HFF-Myc (cell line): Measurements from ENCODE around the gene PHF8.

Experiments used
- DNase-seq: peaks from one replicate; pipeline ENCODE4 v3.0.0-alpha.2; 2011; ENCODE audit warnings: low read depth; ENCODE audit errors: extremely low read depth
- H3K4me3 ChIP-seq: replicated peaks from 2 replicates; pipeline ENCODE4 v1.5.1; 2011; ENCODE audit warnings: low read depth, mild to moderate bottlenecking, control low read depth, low read length
- CTCF ChIP-seq: IDR thresholded peaks from 2 replicates; pipeline ENCODE4 v1.5.1; 2012; ENCODE audit warnings: mild to moderate bottlenecking, low read depth, low read length, control low read depth; ENCODE audit errors: missing control alignments

Gene PHF8

GRCh38 chrX:53992589-53992988 is 51.7 kb downstream of the PHF8 start:
- H3K4me3 ChIP-seq, result no peak overlapping the region
- no peak for TF ChIP-seq CTCF
- no peak for DNase-seq

GRCh38 chrX:53990171-53990570 is 54.1 kb downstream of the PHF8 start:
- no peak for DNase-seq
- H3K4me3 ChIP-seq, result no peak overlapping the region
- no peak for TF ChIP-seq CTCF

DNA sequence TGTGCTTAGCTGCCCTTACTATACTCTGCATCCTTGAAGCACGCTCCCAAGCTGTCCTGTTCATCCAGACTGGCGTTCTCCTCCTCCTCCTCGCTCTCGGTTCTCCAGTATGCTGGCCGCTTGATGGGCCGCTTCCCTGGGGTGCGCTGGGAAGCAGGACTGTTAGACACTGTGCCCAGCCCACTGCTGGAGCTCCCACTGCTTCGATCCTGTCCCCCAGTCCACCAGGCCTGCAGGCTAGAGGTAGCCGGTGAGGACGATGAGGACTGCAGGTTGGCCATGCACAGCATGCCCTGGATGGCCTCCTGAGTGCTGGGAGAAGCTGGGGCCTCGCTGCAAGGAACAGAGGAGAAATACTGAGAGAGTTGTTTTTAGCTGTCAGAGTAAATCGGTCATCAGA is 59.4 kb downstream of the PHF8 start:
- TF ChIP-seq CTCF, result no peak
- no peak for DNase-seq
- H3K4me3 ChIP-seq, result no peak overlapping the region

- no peak for DNase-seq
- TF ChIP-seq CTCF, result no peak
- no peak overlapping the region for H3K4me3 ChIP-seq
Observed at GRCh38 chrX:53974529-53974928, 69.7 kb downstream of the PHF8 start.

DNA sequence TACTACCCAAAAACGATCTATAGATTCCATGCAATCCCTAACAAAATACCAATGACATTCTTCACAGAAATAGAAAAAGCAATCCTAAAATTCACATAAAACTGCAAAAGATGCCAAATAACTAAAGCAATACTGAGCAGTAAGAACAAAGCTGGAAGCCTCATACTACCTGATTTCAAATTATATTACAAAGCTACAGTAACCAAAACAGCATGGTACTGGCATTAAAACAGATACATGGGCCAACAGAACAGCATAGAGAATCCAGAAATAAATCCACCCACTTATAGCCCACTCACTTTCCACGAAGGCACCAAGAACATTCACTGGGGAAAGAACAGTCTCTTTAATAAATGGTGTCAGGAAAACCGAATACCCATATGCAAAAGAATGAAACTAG is 74.7 kb downstream of the PHF8 start:
- H3K4me3 ChIP-seq, result no peak overlapping the region
- no peak for TF ChIP-seq CTCF
- DNase-seq, result no peak

DNA sequence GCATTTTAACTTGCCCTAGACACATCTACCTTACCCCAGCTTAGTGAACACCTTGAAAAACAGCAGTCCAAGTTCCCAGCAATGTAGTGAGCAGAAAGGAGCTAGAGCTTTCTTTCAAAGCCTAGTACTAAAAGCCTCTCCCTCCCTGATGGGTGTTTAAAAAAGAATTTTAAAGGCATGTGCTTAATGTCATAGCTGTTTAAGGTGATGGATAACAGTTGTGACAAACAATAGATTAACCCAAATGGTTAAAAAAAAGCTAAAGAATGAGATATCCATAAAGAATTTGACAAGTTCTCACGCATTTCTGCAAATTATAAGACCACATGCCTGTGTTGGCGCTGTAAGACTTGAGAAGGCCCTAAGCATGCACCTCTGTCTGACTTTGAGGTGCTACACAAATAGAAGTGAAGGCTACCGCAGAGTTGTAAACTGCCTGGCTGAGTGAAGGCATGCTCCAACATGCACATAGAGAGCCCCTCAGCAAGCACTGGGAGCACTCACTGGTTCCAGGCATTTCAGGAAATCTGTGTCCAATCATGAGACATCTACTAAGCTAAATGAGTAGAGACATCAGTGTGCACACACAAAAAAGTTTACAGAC is 94.0 kb downstream of the PHF8 start:
- no peak for DNase-seq
- no peak for TF ChIP-seq CTCF

DNA sequence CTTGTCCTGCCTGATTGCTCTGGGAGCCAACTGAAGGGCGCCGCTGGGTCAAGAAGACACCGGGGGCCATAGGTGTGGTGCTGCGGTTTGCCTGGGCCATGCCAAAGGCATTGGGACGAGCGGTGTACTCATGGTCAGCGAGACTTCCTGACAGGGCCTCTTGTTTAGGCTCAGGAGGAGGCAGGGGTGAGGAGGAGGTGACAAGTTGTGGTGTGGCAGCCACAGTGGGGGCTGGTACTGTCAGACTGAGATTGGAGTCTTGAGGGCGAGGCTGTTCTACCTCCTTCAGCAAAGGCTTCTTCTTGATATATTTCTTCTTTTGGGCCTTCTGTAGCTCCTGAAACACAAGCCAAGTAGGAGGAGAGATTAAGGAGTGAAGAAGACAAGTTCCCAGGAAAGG is 104.1 kb downstream of the PHF8 start:
- TF ChIP-seq CTCF, result no peak

More for the DNA sequence above, 94.0 kb downstream of the PHF8 start:
- no peak overlapping the region for H3K4me3 ChIP-seq

More for the DNA sequence above, 104.1 kb downstream of the PHF8 start:
- no peak overlapping the region for H3K4me3 ChIP-seq
- DNase-seq, result no peak
